ENCODE measurements around the gene CCDC136.

- no peak for TF ChIP-seq POLR2AphosphoS5 (IDR thresholded peaks at IDR 0.05; ENCODE audit: borderline replicate concordance, low read depth, low read length)
- no peak for TF ChIP-seq EZH2 (IDR thresholded peaks at IDR 0.05)
- TF ChIP-seq FOXP2 (optimal IDR thresholded peaks at IDR 0.05; ENCODE audit: control extremely low read depth, extremely low read length, insufficient read depth) = no peak
Observed at GRCh38 chr7:128871050-128871449, 79.3 kb downstream of the CCDC136 start.

Data from SK-N-MC (cell line).